OCI-LY3 (cell line): ENCODE data around the gene AK1.

Experiments used
- H2AFZ ChIP-seq: fragments of 200-600, 300-600 bp; shearing (Covaris generic); 2 replicates; pipeline ENCODE4 v1.6.0; 2014; ENCODE audit warnings: antibody characterized with exemption, low read depth, low read length
- H3K27ac ChIP-seq: fragments of 200-600, 300-600 bp; sonication (generic); 2 replicates; pipeline ENCODE4 v1.5.1; 2014; ENCODE audit warnings: mild to moderate bottlenecking, low read length, moderate library complexity, mixed read lengths
- H3K27me3 ChIP-seq: fragments of 200-600, 300-600 bp; sonication (generic); 2 replicates; pipeline ENCODE4 v1.6.1; 2014; ENCODE audit warnings: low read depth, low read length, mixed read lengths
- H3K36me3 ChIP-seq: fragments of 200-600, 300-600 bp; sonication (generic); replicated peaks from 2 replicates; pipeline ENCODE3; 2014; ENCODE audit warnings: low read depth, low read length, mixed read lengths
- H3K4me1 ChIP-seq: fragments of 300-600, 200-600 bp; sonication (generic); 2 replicates; pipeline ENCODE4 v1.6.1; 2014; ENCODE audit warnings: low read length, mixed read lengths
- H3K4me2 ChIP-seq: fragments of 200-600, 300-600 bp; sonication (generic); 2 replicates; pipeline ENCODE4 v1.6.1; 2014; ENCODE audit warnings: low read length, mixed read lengths
- H3K4me3 ChIP-seq: fragments of 300-600, 200-600 bp; sonication (generic); 2 replicates; pipeline ENCODE4 v1.5.1; 2014; ENCODE audit warnings: antibody characterized with exemption, mild to moderate bottlenecking, low read length, moderate library complexity
- H3K79me2 ChIP-seq: fragments of 300-600, 200-600 bp; shearing (Covaris generic); 2 replicates; pipeline ENCODE4 v1.6.1; 2014; ENCODE audit warnings: mild to moderate bottlenecking, low read length, mixed read lengths
- H3K9ac ChIP-seq: fragments of 300-600, 200-600 bp; shearing (Covaris generic); 2 replicates; pipeline ENCODE4 v1.6.0; 2014; ENCODE audit warnings: mild to moderate bottlenecking, low read length, moderate library complexity
- H3K9me3 ChIP-seq: fragments of 200-600, 300-600 bp; shearing (Covaris generic); 2 replicates; pipeline ENCODE4 v1.6.1; 2014; ENCODE audit warnings: low read length, mixed read lengths; ENCODE audit not compliant: insufficient read depth
- H4K20me1 ChIP-seq: fragments of 200-600, 300-600 bp; sonication (generic); 2 replicates; pipeline ENCODE4 v1.6.1; 2016; ENCODE audit warnings: low read length, mixed read lengths; ENCODE audit not compliant: insufficient read depth
- CTCF ChIP-seq: fragments of 200-600, 300-600 bp; sonication (generic); IDR thresholded peaks from 2 replicates; pipeline ENCODE4 v1.5.1; 2014; ENCODE audit warnings: antibody characterized with exemption, low read length, low read depth
- EZH2phosphoT487 ChIP-seq: fragments of 200-600 bp; shearing (Covaris generic); IDR thresholded peaks from 2 replicates; pipeline ENCODE4 v1.6.1; 2018; ENCODE audit warnings: antibody characterized with exemption, mixed run types, low read depth

AK1 gene

GRCh38 chr9:127833555-127833954 is 43.9 kb downstream of the AK1 start:
- no peaks in the 10 kb centered on the region for H3K9me3 ChIP-seq
- H3K9ac ChIP-seq = no peak overlapping the region
- no peak overlapping the region for H2AFZ ChIP-seq
- TF ChIP-seq CTCF = no peak
- TF ChIP-seq EZH2phosphoT487 = no peak
- H3K79me2 ChIP-seq = no peaks in the 10 kb centered on the region
- no peak overlapping the region for H3K4me2 ChIP-seq
- H3K36me3 ChIP-seq = no peaks in the 10 kb centered on the region
- H3K27me3 ChIP-seq = no peaks in the 10 kb centered on the region
- H4K20me1 ChIP-seq = no peaks in the 10 kb centered on the region
- no peaks in the 10 kb centered on the region for H3K4me1 ChIP-seq
- H3K4me3 ChIP-seq = no peak overlapping the region
- H3K27ac ChIP-seq = no peak overlapping the region

GRCh38 chr9:127832248-127832647 is 45.2 kb downstream of the AK1 start:
- Histone ChIP-seq H3K4me2 (no peak overlapping the region), H3K36me3 (no peaks in the 10 kb centered on the region), H3K27me3 (no peaks in the 10 kb centered on the region), H2AFZ (no peak overlapping the region), H3K9ac (no peak overlapping the region), H3K4me1 (no peaks in the 10 kb centered on the region), H3K9me3 (no peaks in the 10 kb centered on the region), H4K20me1 (no peaks in the 10 kb centered on the region), H3K4me3 (no peak overlapping the region), H3K79me2 (no peaks in the 10 kb centered on the region), H3K27ac (no peak overlapping the region)
- TF ChIP-seq EZH2phosphoT487 (no peak), CTCF (no peak)

GRCh38 chr9:127829205-127829906 is 48.1 kb downstream of the AK1 start:
- Histone ChIP-seq H3K27ac (no peak overlapping the region), H3K27me3 (0 out of 2 replicates have a peak, but pooled peaks cover 3% of the 10 kb centered on the region), H3K9me3 (no peaks in the 10 kb centered on the region), H3K4me2 (no peak overlapping the region), H3K79me2 (no peaks in the 10 kb centered on the region), H3K4me1 (no peaks in the 10 kb centered on the region), H2AFZ (no peak overlapping the region), H3K4me3 (no peak overlapping the region), H3K36me3 (no peaks in the 10 kb centered on the region), H3K9ac (no peak overlapping the region), H4K20me1 (no peaks in the 10 kb centered on the region)
- TF ChIP-seq CTCF (no peak), EZH2phosphoT487 (no peak)

GRCh38 chr9:127828262-127829031 is 49.0 kb downstream of the AK1 start:
- Histone ChIP-seq H3K36me3 (no peaks in the 10 kb centered on the region), H3K27me3 (0 out of 2 replicates have a peak, but pooled peaks cover 3% of the 10 kb centered on the region), H3K4me2 (no peak overlapping the region), H3K79me2 (no peaks in the 10 kb centered on the region), H3K9me3 (no peaks in the 10 kb centered on the region), H4K20me1 (no peaks in the 10 kb centered on the region), H3K4me1 (no peaks in the 10 kb centered on the region), H3K27ac (no peak overlapping the region), H3K4me3 (no peak overlapping the region), H3K9ac (no peak overlapping the region), H2AFZ (no peak overlapping the region)
- TF ChIP-seq CTCF = no peak
- no peak for TF ChIP-seq EZH2phosphoT487
